SK-N-SH (cell line): ENCODE results near the gene TFIP11. TPM values are rescaled to one million over a fixed set of nuclear protein-coding genes. Genes with fewer than 3 reads are reported as not detected.

Source experiments
- CTCF ChIA-PET: fragments of 300-600, 350-600 bp; formaldehyde crosslinking; extraction: SDS; loops from one replicate; lab custom pipeline; 2021; lab: Yijun Ruan, JAX
- POLR2A ChIA-PET: fragments of 350-600 bp; sonication (Branson Sonifier 250); formaldehyde crosslinking; extraction: SDS; loops from one replicate; lab custom pipeline; 2020; ENCODE audit warnings: antibody characterized with exemption, inconsistent platforms; lab: Yijun Ruan, JAX
- DNase-seq: peaks from one replicate; pipeline ENCODE4 v3.0.0; 2012
- H2AFZ ChIP-seq: fragments of 200-600 bp; sonication (generic); 2 replicates; pipeline ENCODE4 v1.8.1; 2016; ENCODE audit warnings: antibody characterized with exemption, mild to moderate bottlenecking, low read depth
- H3F3A ChIP-seq: fragments of 200-600 bp; sonication (generic); replicated peaks from 2 replicates; pipeline ENCODE3; 2016; ENCODE audit warnings: antibody characterized with exemption, mild to moderate bottlenecking; ENCODE audit not compliant: insufficient read depth
- H3K27ac ChIP-seq, 2 experiments: fragments of 200-500 bp in 1 of 2; fragments of 200-600 bp in 1 of 2; sonication (Bioruptor generic) in 1 of 2; sonication (generic), shearing (Covaris generic) in 1 of 2; 2 replicates each; pipeline versions ENCODE4 v1.5.1 to v1.6.1; 2014 to 2016; ENCODE audit warnings: low read depth in 2 of 2, inconsistent platforms in 1 of 2, low read length in 1 of 2, mild to moderate bottlenecking in 1 of 2, mixed read lengths in 1 of 2
- H3K27me3 ChIP-seq: fragments of 200-600 bp; sonication (generic), shearing (Covaris generic); 2 replicates; pipeline ENCODE4 v1.6.1; 2016; ENCODE audit warnings: mixed run types; ENCODE audit not compliant: insufficient read depth
- H3K36me3 ChIP-seq, 2 experiments: fragments of 200-500 bp in 1 of 2; fragments of 200-600 bp in 1 of 2; sonication (Bioruptor generic) in 1 of 2; sonication (generic) in 1 of 2; replicated peaks in 1 of 2; 2 replicates each; pipeline versions ENCODE3 to v1.5.1; 2014 to 2016; ENCODE audit warnings: low read length in 1 of 2, mild to moderate bottlenecking in 1 of 2; ENCODE audit not compliant: insufficient read depth in 2 of 2, control insufficient read depth in 1 of 2
- H3K4me1 ChIP-seq, 2 experiments: fragments of 200-500 bp in 1 of 2; fragments of 200-600 bp in 1 of 2; sonication (Bioruptor generic) in 1 of 2; sonication (generic), shearing (Covaris generic) in 1 of 2; 2 replicates each; pipeline versions ENCODE4 v1.5.1 to v1.6.1; 2014 to 2016; ENCODE audit warnings: low read depth in 1 of 2, low read length in 1 of 2, mixed run types in 1 of 2; ENCODE audit not compliant: insufficient read depth in 2 of 2, control insufficient read depth in 1 of 2
- H3K4me2 ChIP-seq: fragments of 200-600 bp; sonication (generic), shearing (Covaris generic); 2 replicates; pipeline ENCODE4 v1.6.1; 2017; ENCODE audit warnings: mixed run types
- H3K4me3 ChIP-seq, 2 experiments: fragments of 200-500 bp in 1 of 2; fragments of 200-600 bp in 1 of 2; sonication (Bioruptor generic) in 1 of 2; sonication (generic), shearing (Covaris generic) in 1 of 2; 2 replicates each; pipeline versions ENCODE4 v1.5.1 to v1.8.1; 2014 to 2016; ENCODE audit warnings: low read depth in 2 of 2, inconsistent platforms in 1 of 2, low read length in 1 of 2, mild to moderate bottlenecking in 1 of 2, mixed read lengths in 1 of 2, moderate library complexity in 1 of 2
- H3K79me2 ChIP-seq: fragments of 200-600 bp; sonication (generic); 2 replicates; pipeline ENCODE4 v1.8.1; 2017; ENCODE audit warnings: mild to moderate bottlenecking; ENCODE audit not compliant: insufficient read depth
- H3K9ac ChIP-seq: fragments of 200-600 bp; sonication (generic); 2 replicates; pipeline ENCODE4 v1.6.1; 2017; ENCODE audit warnings: mixed run types
- H3K9me2 ChIP-seq: fragments of 200-600 bp; sonication (generic); 2 replicates; pipeline ENCODE4 v1.6.1; 2017; ENCODE audit warnings: mixed run types
- H3K9me3 ChIP-seq: fragments of 200-600 bp; sonication (generic); 2 replicates; pipeline ENCODE4 v1.6.1; 2017; ENCODE audit warnings: mixed run types, mild to moderate bottlenecking, moderate library complexity
- H4K20me1 ChIP-seq: fragments of 200-600 bp; sonication (generic); 2 replicates; pipeline ENCODE4 v1.6.1; 2017; ENCODE audit warnings: mild to moderate bottlenecking, mixed run types; ENCODE audit not compliant: insufficient read depth
- CHD2 ChIP-seq: fragments of 150-350 bp; IDR thresholded peaks from 2 replicates; pipeline ENCODE4 v1.6.1; 2018; ENCODE audit warnings: low read length; ENCODE audit not compliant: partially characterized antibody
- FOSL2 ChIP-seq: IDR thresholded peaks from 2 replicates; pipeline ENCODE4 v1.4.0; 2012; ENCODE audit warnings: low read depth, mild to moderate bottlenecking, moderate library complexity, borderline replicate concordance
- GABPA ChIP-seq: IDR thresholded peaks from 2 replicates; pipeline ENCODE4 v1.4.0; 2012; ENCODE audit warnings: low read depth, mild to moderate bottlenecking
- JUND ChIP-seq: IDR thresholded peaks from 2 replicates; pipeline ENCODE4 v1.4.0; 2012
- MXI1 ChIP-seq: IDR thresholded peaks from 2 replicates; pipeline ENCODE4 v1.6.1; 2012; ENCODE audit warnings: mild to moderate bottlenecking, low read depth, low read length, improper control_type of control experiment
- POLR2AphosphoS5 ChIP-seq: IDR thresholded peaks from 2 replicates; pipeline ENCODE4 v1.6.1; 2012; ENCODE audit warnings: low read depth, low read length
- RCOR1 ChIP-seq: fragments of 150-350 bp; IDR thresholded peaks from 2 replicates; pipeline ENCODE4 v1.6.1; 2017; ENCODE audit warnings: antibody characterized with exemption, low read length
- RXRA ChIP-seq: IDR thresholded peaks from 2 replicates; pipeline ENCODE4 v1.4.0; 2012; ENCODE audit warnings: low read depth, mild to moderate bottlenecking, borderline replicate concordance
- SIN3A ChIP-seq: IDR thresholded peaks from 2 replicates; pipeline ENCODE4 v1.6.1; 2012; ENCODE audit warnings: low read depth, mild to moderate bottlenecking, low read length, moderate library complexity, borderline replicate concordance
- SMC3 ChIP-seq: IDR thresholded peaks from 2 replicates; pipeline ENCODE4 v1.6.1; 2012; ENCODE audit warnings: low read depth, low read length, improper control_type of control experiment
- TCF12 ChIP-seq: IDR thresholded peaks from 2 replicates; pipeline ENCODE4 v1.4.0; 2012
- WGBS: methylation state at CpG from one replicate; pipeline ENCODE4 v1.1.6; 2017; ENCODE audit warnings: low lambda C conversion rate; 5-methylcytosine and 5-hydroxymethylcytosine counted together
- polyA plus RNA-seq, 3 experiments: library from polyadenylated mRNA; depleted of rRNA; stranded (reverse); fragments of >200 nt; gene quantifications; 2 replicates each; pipeline ENCODE4 v1.2.3, GENCODE V29; 2012
- TF ChIP-seq, protein P1 (sequence below): fragments of 150-350 bp; IDR thresholded peaks from 2 replicates; pipeline ENCODE4 v1.6.1; 2016; ENCODE audit warnings: mild to moderate bottlenecking, low read depth, low read length

Gene TFIP11
- polyA plus RNA-seq, 1 of the 3 experiments (the other 2 are of a cell fraction) = 32.8 TPM

DNA sequence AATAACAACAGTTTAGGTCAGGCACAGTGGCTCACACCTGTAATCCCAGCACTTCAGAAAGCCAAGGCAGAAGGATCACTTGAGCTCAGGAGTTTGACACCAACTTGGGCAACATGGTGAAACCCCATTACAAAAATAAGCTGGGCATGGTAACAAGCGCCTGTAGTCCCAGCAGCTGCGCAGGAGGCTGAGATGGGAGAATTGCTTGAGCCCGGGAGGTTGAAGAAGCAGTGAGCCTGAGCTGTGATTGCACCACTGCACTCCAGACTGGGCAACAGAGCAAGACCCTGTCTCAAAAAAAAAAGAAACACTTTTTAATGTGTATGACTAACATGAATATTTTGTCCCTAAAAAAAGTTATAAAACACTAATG lies 24.5 kb upstream of the TFIP11 start:
- no peak overlapping the region for H3K27ac ChIP-seq
- CTCF ChIA-PET = no interaction called here
- no peaks in the 10 kb centered on the region for H3F3A ChIP-seq
- peaks cover 6 to 7% of the 10 kb centered on the region in 2 experiments for H3K36me3 ChIP-seq
- H3K79me2 ChIP-seq = no peaks in the 10 kb centered on the region
- H2AFZ ChIP-seq = no peak overlapping the region
- no peaks in the 10 kb centered on the region for H3K4me1 ChIP-seq
- no peaks in the 10 kb centered on the region for H4K20me1 ChIP-seq
- TF ChIP-seq SMC3 (no peak), TCF12 (no peak), RXRA (no peak), GABPA (no peak), JUND (no peak), MXI1 (no peak), SIN3A (no peak), RCOR1 (no peak)
- no peaks in the 10 kb centered on the region for H3K9me3 ChIP-seq
- H3K9me2 ChIP-seq = no peaks in the 10 kb centered on the region
- H3K9ac ChIP-seq = no peak overlapping the region
- no peak for DNase-seq
- H3K4me2 ChIP-seq = no peak overlapping the region
- no peak overlapping the region for H3K4me3 ChIP-seq
- 87% methylated on average over 3 of the region's 3 CpGs for WGBS
- POLR2A ChIA-PET = interaction anchor here (0.6 kb wide), 1 partner anchor 110 kb away, joined by 3 read pairs; no protein-coding TSS in a partner anchor
- no peaks in the 10 kb centered on the region for H3K27me3 ChIP-seq

DNA sequence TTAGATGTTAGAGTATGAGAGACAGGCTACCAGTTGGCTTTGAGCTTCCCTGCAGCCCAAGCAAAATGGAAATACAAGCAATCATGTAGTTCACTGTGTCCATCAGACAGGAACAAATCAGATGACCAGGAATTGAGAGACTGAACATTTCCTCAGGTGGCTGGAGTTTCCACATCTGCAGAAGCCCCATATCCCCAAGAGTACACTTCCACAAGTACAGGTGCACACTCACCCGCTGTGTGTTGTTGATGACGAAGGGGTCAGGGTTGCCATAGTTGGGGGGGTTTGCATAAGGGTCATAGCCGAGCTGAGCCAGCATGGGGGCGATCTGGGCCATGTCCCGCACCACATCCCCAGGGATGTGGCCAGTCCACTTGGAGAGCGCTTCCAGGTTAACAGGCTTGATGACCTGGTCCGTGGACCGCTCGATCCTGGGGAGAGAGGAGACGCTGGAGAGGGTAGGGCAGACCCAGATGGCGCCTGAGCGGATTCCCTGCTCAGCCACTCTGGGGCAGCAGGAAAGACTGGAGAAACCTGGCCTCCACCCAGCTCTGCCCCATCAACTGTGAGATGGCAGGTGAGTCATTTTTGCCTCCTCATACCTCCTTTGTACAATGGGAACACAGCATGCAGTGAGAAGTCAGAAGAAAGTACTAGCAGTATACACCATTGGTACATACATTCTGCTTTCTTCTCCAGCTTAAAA lies 23.9 kb upstream of the TFIP11 start:
- no peaks in the 10 kb centered on the region for H4K20me1 ChIP-seq
- H2AFZ ChIP-seq = no peak overlapping the region
- H3K4me2 ChIP-seq = no peak overlapping the region
- H3K4me3 ChIP-seq = no peak overlapping the region
- H3F3A ChIP-seq = no peaks in the 10 kb centered on the region
- H3K27ac ChIP-seq = no peak overlapping the region
- 99% methylated on average over 9 of the region's 12 CpGs for WGBS
- ChIA-PET CTCF (interaction anchor here (1.1 kb wide), 1 partner anchor 9 kb away, joined by 4 read pairs; no protein-coding TSS in a partner anchor), POLR2A (no interaction called here)
- no peaks in the 10 kb centered on the region for H3K4me1 ChIP-seq
- peak; percentile 47; the same call in 1 of the 2 replicates for TF ChIP-seq FOSL2
- no peak for TF ChIP-seq CHD2
- no peak for TF ChIP-seq POLR2AphosphoS5
- TF ChIP-seq JUND = 0 out of 2 replicates have a peak, but pooled peaks have one; percentile 10
- TF ChIP-seq, protein P1, sequence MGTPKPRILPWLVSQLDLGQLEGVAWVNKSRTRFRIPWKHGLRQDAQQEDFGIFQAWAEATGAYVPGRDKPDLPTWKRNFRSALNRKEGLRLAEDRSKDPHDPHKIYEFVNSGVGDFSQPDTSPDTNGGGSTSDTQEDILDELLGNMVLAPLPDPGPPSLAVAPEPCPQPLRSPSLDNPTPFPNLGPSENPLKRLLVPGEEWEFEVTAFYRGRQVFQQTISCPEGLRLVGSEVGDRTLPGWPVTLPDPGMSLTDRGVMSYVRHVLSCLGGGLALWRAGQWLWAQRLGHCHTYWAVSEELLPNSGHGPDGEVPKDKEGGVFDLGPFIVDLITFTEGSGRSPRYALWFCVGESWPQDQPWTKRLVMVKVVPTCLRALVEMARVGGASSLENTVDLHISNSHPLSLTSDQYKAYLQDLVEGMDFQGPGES = no peak
- no peaks in the 10 kb centered on the region for H3K9me3 ChIP-seq
- H3K9me2 ChIP-seq = no peaks in the 10 kb centered on the region
- H3K79me2 ChIP-seq = no peaks in the 10 kb centered on the region
- H3K27me3 ChIP-seq = no peaks in the 10 kb centered on the region
- H3K36me3 ChIP-seq = peaks cover 9 to 11% of the 10 kb centered on the region in 2 experiments
- no peak for DNase-seq
- no peak overlapping the region for H3K9ac ChIP-seq
